ENCODE measurements around the gene CDH10.

CDH10 gene

GRCh38 chr5:24630918-24631317 lies 13.9 kb downstream of the CDH10 start:
- TF ChIP-seq ZFX (IDR thresholded peaks at IDR 0.05), result no peak
- no peak for TF ChIP-seq CTCF (conservative IDR thresholded peaks at IDR 0.05)
- no peak overlapping the region for H3K27ac ChIP-seq

- H3K27ac ChIP-seq, result no peak overlapping the region
Observed at GRCh38 chr5:24629798-24630197, 15.0 kb downstream of the CDH10 start.

GRCh38 chr5:24624872-24625271 lies 19.9 kb downstream of the CDH10 start:
- H3K27ac ChIP-seq, result no peak overlapping the region
- TF ChIP-seq CTCF (conservative IDR thresholded peaks at IDR 0.05) (no peak), ZFX (IDR thresholded peaks at IDR 0.05) (no peak)

More at GRCh38 chr5:24629798-24630197, 15.0 kb downstream of the CDH10 start:
- no peak for TF ChIP-seq CTCF (conservative IDR thresholded peaks at IDR 0.05)
- no peak for TF ChIP-seq ZFX (IDR thresholded peaks at IDR 0.05)

- H3K27ac ChIP-seq, result no peak overlapping the region
- TF ChIP-seq ZFX (IDR thresholded peaks at IDR 0.05) (no peak), CTCF (conservative IDR thresholded peaks at IDR 0.05) (no peak)
Observed at GRCh38 chr5:24623624-24624023, 21.2 kb downstream of the CDH10 start.

GRCh38 chr5:24623031-24623430 lies 21.7 kb downstream of the CDH10 start:
- TF ChIP-seq CTCF (conservative IDR thresholded peaks at IDR 0.05) (no peak), ZFX (IDR thresholded peaks at IDR 0.05) (no peak)

GRCh38 chr5:24621792-24622191 lies 23.0 kb downstream of the CDH10 start:
- H3K27ac ChIP-seq, result no peak overlapping the region
- TF ChIP-seq ZFX (IDR thresholded peaks at IDR 0.05) (no peak), CTCF (conservative IDR thresholded peaks at IDR 0.05) (no peak)

More at GRCh38 chr5:24623031-24623430, 21.7 kb downstream of the CDH10 start:
- no peak overlapping the region for H3K27ac ChIP-seq

- no peak for TF ChIP-seq ZFX (IDR thresholded peaks at IDR 0.05)
- TF ChIP-seq CTCF (conservative IDR thresholded peaks at IDR 0.05), result no peak
- H3K27ac ChIP-seq, result no peak overlapping the region
Observed at GRCh38 chr5:24616566-24616965, 28.2 kb downstream of the CDH10 start.

All from C4-2B (cell line).